ENCODE results near the gene DNAJC27. TPM values are rescaled to one million over a fixed set of nuclear protein-coding genes. Genes with fewer than 3 reads are reported as not detected.

Gene DNAJC27
- total RNA-seq, 3 donors from 2014 or later, result 3.3 to 3.8 (median 3.5) TPM

DNA sequence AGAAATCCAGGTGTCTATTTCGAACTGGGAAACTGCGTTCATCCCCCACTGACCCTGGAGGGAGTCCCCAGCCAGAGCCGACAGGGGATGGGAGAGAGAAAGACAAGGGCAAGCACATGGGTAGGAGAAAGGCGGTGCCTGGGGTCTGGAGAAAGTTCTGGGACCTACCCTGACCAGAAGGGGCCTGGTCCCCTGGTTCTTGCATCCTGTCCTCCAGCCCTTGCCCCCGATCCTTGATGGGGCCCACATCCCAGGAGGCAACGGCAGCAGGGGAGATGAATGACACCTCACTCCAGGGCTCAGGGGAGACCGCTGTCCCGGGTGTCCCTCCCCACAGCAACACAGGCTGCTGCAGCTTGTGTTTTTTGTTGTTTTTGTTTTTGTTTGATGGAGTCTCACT lies 56.6 kb downstream of the DNAJC27 start:
- no peak for ATAC-seq
- no peak overlapping the region for H3K4me3 Mint-ChIP-seq
- no peaks in the 10 kb centered on the region for H3K9me3 Mint-ChIP-seq
- no peak for DNase-seq
- H3K36me3 Mint-ChIP-seq (ENCODE audit: insufficient read depth), result peaks cover 12% of the 10 kb centered on the region
- H3K4me1 Mint-ChIP-seq (ENCODE audit: low read depth), result peaks cover 32% of the 10 kb centered on the region
- no peaks in the 10 kb centered on the region for H3K27me3 Mint-ChIP-seq (ENCODE audit: low read depth)

DNA sequence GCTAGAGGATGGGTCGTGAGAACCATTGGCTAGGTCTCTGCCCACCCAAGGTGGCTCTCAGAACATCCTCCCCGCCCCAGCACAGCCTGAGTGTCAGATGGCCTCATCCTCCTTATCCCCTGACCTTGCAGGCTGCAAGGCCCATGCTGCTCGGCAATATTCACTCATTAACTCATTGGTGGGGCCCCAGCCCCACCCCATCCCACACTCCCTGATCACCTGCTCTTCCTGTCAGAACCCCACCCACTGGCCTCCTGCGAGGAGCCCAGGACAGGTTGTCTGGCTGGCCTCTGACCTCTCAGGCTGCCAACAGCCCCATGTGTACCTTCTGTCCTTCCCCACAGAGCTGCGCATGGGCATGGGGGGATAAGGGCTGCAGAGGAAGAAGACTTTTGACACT lies 57.0 kb downstream of the DNAJC27 start:
- Mint-ChIP-seq H3K4me1 (ENCODE audit: low read depth) (peaks cover 32% of the 10 kb centered on the region), H3K36me3 (ENCODE audit: insufficient read depth) (peaks cover 17% of the 10 kb centered on the region), H3K9me3 (no peaks in the 10 kb centered on the region), H3K27me3 (ENCODE audit: low read depth) (no peaks in the 10 kb centered on the region), H3K4me3 (no peak overlapping the region)
- DNase-seq (no peak), ATAC-seq (no peak)

DNA sequence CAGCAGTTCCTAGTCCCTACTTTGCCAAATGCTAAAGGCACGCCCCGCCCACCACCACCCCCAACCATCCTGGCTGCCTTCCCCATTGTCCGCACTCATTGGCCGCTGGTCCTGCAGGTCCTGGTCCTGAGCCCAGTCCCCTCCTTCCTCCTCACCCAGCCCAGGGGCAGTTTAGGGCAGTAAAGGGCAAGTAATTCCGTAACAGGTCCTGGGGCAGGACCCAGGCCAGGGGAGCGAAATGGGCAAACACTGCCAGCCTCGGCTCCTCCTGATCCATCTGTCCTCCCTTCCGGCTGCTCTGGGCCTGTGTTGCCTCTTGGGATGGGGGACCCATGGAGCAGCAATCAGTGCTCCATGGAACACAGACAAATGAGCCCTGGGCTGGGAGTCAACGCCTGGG lies 57.8 kb downstream of the DNAJC27 start:
- ATAC-seq (no peak), DNase-seq (no peak)
- Mint-ChIP-seq H3K36me3 (ENCODE audit: insufficient read depth) (peaks cover 18% of the 10 kb centered on the region), H3K9me3 (no peaks in the 10 kb centered on the region), H3K27me3 (ENCODE audit: low read depth) (no peaks in the 10 kb centered on the region), H3K4me3 (no peak overlapping the region), H3K4me1 (ENCODE audit: low read depth) (peaks cover 30% of the 10 kb centered on the region)

DNA sequence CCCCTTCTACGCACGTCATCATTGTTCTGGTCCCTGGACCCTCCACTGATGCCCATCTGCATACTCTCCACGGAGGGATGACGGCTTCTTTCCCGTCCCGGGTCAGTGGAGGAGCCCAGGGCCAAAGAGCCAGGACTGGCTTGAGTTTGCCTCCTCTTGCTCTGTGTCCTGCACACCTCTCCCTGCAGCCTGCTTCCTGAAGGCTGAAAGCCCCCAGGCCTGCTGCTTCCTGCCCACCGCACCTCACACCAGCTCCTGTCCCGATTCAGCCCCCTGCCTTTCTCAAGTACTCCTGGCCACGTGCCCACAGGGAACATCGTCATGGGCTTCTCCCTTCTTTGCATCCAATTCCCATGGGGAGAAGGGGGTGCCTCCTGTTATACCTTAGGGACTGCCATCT lies 58.8 kb downstream of the DNAJC27 start:
- Mint-ChIP-seq H3K36me3 (ENCODE audit: insufficient read depth) (peaks cover 18% of the 10 kb centered on the region), H3K4me3 (no peak overlapping the region), H3K9me3 (no peaks in the 10 kb centered on the region), H3K27me3 (ENCODE audit: low read depth) (no peaks in the 10 kb centered on the region), H3K4me1 (ENCODE audit: low read depth) (peaks cover 21% of the 10 kb centered on the region)
- no peak for DNase-seq
- no peak for ATAC-seq

DNA sequence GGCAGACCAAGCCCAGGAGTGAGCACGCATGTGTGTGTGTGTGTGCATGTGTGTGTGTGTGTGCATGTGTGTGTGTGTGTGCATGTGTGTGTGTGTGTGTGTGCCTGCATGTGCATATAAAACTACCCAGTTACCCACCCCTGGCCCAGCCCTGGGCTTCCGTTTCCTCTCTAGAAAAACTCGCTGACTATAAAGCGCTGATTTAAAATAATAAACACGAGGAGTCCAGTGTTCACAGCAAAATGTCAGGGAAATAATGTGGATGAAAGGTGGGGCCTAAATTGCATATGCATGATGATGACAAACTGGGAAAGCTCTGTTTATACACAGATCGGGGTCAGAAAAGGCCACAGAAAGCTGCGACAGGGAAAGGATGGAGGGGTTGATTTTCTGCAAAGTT lies 59.2 kb downstream of the DNAJC27 start:
- DNase-seq, result no peak
- Mint-ChIP-seq H3K4me3 (no peak overlapping the region), H3K9me3 (no peaks in the 10 kb centered on the region), H3K27me3 (ENCODE audit: low read depth) (no peaks in the 10 kb centered on the region), H3K4me1 (ENCODE audit: low read depth) (peaks cover 16% of the 10 kb centered on the region), H3K36me3 (ENCODE audit: insufficient read depth) (peaks cover 18% of the 10 kb centered on the region)
- no peak for ATAC-seq

DNA sequence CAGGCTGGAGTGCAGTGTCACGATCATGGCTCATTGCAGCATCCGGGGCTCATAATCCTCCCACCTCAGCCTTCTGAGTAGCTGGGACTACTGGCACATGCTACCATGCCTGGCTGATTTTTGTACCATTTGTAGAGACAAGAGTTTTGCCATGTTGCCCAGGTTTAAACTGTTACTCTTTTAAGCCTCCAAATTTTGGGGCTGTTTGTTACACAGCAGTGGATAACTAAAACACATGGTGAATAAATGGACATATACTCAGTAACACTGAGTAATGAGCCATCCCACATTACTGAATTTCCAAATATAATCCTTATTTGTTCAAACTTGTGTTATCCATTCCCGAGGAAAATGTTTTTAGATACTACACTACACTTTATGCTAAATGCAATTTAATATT lies 61.5 kb downstream of the DNAJC27 start:
- Mint-ChIP-seq H3K9me3 (no peaks in the 10 kb centered on the region), H3K36me3 (ENCODE audit: insufficient read depth) (peaks cover 20% of the 10 kb centered on the region), H3K27me3 (ENCODE audit: low read depth) (no peaks in the 10 kb centered on the region), H3K4me3 (no peak overlapping the region), H3K4me1 (ENCODE audit: low read depth) (peaks cover 7% of the 10 kb centered on the region)
- ATAC-seq, result no peak
- DNase-seq, result no peak

DNA sequence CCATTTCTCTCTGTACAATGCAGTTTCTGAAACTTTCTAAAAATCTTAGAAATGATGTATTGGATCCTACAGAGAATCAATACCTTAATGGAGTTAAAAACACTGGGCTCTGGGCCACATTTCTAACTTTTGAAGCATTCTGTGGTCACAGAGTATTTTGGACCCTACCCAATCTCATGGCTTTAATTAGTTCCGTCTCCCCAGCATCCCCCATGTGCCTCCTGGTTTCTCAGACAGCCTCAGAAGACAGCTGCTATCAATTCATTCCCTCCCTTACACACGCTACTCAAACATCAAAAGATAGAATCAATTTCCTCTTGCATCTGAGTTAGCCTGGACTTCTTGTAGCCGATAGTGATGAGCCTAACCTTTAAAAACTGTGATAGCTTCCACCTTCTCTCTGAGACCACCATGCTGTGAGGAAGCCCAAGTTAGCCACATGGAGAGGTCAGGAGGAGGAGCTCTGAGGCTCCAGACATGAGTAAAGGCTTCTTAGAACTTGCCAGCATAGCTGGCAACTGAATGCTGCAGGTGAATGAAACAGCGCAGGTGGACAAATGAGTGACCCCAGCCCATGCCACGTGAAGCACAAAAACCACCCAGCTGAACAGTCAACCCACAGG lies 62.1 kb downstream of the DNAJC27 start:
- Mint-ChIP-seq H3K36me3 (ENCODE audit: insufficient read depth) (peaks cover 23% of the 10 kb centered on the region), H3K4me1 (ENCODE audit: low read depth) (peaks cover 4% of the 10 kb centered on the region), H3K9me3 (no peaks in the 10 kb centered on the region), H3K4me3 (no peak overlapping the region), H3K27me3 (ENCODE audit: low read depth) (no peaks in the 10 kb centered on the region)
- DNase-seq, result no peak
- ATAC-seq, result no peak

DNA sequence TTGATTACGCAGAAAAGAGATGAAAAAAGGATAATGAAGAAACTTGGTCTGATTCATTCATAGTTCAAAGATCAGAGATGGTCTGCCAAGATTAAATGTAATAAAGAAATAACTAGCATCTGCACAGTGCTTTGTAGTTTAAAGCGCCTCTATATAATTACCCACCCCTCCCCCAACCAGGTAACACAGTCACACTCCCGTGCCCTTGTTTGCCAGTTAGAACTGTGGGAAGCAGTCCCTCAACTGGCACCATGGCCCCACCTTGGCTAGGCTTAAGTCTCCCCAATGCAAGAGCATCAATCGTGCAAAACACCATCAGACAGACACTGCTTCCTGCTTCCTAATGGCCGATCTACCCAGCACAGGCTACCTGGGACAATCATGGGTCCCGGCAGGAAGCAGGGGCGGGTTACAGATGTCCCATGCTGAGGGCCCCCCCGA lies 63.3 kb downstream of the DNAJC27 start:
- H3K27me3 Mint-ChIP-seq (ENCODE audit: low read depth), result no peaks in the 10 kb centered on the region
- ATAC-seq, result no peak
- peaks cover 4% of the 10 kb centered on the region for H3K4me1 Mint-ChIP-seq (ENCODE audit: low read depth)
- no peak for DNase-seq
- no peak overlapping the region for H3K4me3 Mint-ChIP-seq
- no peaks in the 10 kb centered on the region for H3K9me3 Mint-ChIP-seq
- peaks cover 23% of the 10 kb centered on the region for H3K36me3 Mint-ChIP-seq (ENCODE audit: insufficient read depth)

DNA sequence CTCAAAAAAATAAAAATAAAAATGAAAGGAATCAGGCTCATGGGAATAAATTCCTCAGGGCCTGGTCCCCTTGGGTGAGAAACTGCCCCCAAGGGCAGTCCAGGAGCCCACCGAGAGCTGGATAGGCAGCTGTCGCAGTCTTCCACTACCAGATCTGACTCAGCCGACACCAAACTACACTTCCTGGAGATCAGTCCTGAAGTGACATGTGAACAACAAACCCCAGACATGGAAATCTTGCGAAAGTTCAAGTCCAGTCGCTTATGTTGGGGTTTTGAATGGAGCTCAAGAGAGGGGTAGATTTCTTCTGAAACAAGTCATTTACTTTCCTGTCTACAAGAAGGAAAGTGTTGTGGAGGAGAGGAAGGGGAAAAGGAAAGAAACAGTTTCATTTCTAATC lies 64.6 kb downstream of the DNAJC27 start:
- DNase-seq (no peak), ATAC-seq (no peak)
- H3K36me3 Mint-ChIP-seq (ENCODE audit: insufficient read depth), result peaks cover 24% of the 10 kb centered on the region
- H3K9me3 Mint-ChIP-seq, result no peaks in the 10 kb centered on the region
- no peaks in the 10 kb centered on the region for H3K27me3 Mint-ChIP-seq (ENCODE audit: low read depth)
- H3K4me1 Mint-ChIP-seq (ENCODE audit: low read depth), result peaks cover 4% of the 10 kb centered on the region
- no peak overlapping the region for H3K4me3 Mint-ChIP-seq

DNA sequence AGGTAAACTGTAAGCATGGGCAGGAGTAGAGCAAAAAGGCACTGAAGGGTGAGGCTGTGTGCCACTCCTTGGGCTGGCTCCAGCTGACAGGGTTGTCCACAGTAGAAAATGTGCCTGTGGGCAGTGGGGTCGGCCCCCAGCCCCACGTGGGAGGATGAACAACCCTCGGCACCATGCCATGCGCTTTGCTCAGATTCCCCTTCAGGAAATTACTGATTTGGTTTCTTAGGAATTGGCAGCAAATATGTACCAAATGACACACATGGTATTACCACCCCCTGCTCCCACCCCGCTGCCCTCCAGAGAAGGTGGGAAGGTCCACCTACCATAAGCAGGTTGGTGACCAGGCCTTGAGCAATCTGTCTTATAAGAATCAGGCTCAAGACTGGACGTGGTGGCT lies 65.3 kb downstream of the DNAJC27 start:
- Mint-ChIP-seq H3K4me1 (ENCODE audit: low read depth) (peaks cover 2% of the 10 kb centered on the region), H3K36me3 (ENCODE audit: insufficient read depth) (peaks cover 21% of the 10 kb centered on the region), H3K9me3 (no peaks in the 10 kb centered on the region), H3K4me3 (no peak overlapping the region), H3K27me3 (ENCODE audit: low read depth) (no peaks in the 10 kb centered on the region)
- ATAC-seq (no peak), DNase-seq (no peak)

DNA sequence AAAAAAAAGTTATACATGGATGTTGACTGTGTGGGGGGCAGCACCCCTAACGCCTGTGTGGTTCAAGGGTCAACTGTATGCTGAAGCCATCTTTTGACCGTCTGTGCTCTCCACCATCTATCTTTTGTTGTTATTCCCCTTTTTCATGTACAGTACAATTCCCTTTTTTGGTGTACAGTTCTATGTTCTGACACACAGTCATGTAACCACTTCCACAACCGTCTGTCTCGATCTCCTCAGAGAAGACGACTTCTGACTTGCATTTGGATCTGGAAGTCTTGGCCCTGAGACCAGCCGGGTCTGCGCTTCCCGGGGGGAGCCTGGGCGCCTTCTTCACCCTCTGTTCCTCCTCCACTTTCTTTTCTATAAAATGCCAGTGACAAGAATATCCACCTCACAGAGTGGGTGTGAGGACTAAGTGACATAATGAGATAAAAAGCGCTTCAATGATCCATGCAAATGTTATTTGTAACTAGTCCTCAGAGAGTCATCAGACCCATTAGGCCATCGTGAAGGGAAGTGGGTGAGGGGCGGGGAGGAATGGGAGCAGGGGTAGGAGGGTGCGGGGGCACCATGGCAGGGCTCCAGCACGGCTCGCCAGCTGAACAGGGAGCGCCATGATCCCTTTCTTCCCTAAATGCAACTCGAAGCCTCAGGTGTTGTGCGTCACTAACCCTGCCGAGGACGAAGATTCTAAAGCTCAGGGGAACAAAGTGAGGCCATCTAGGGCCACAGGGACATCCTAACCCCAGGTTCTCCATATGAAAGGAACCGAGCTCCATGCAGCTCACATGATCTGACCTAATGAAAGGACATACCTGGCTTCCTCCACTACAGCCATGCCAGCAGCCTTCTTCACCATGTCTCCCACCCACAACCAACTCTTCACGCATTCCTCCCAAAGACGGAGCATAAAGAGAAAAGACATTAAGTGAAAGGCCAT lies 68.3 kb downstream of the DNAJC27 start:
- ATAC-seq, result no peak
- H3K4me3 Mint-ChIP-seq, result no peak overlapping the region

DNA sequence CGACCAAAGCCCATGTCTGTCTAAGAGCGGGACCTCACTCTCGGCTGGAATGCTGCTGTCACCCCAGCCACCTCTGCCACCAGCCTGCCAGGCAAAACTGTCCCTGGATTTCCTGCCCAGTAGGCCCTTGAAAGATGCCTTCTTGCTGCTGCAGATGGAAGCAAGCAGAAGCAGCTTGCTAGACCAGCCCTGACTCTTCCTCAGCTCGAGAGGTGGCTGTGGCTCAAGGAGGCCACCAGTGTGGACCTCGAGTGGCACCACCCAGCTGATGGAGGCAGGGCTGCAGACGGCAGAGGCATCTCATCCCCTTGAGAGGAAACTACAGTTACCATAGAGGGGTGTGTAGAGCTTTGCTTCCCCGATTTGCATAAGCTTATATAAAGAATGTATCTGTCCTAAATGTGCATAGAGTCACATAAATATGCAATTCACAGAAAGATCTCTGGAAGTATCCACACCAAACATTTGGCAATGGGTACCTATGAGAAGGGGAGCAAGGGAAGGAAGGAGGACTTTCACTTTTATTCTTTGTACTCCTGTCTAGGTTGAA lies 72.3 kb downstream of the DNAJC27 start:
- no peaks in the 10 kb centered on the region for H3K27me3 Mint-ChIP-seq (ENCODE audit: low read depth)
- H3K4me3 Mint-ChIP-seq, result no peak overlapping the region
- H3K36me3 Mint-ChIP-seq (ENCODE audit: insufficient read depth), result peaks cover 36% of the 10 kb centered on the region
- ATAC-seq (no peak), DNase-seq (no peak)
- peaks cover 21% of the 10 kb centered on the region for H3K9me3 Mint-ChIP-seq
- H3K4me1 Mint-ChIP-seq (ENCODE audit: low read depth), result no peaks in the 10 kb centered on the region

More for the DNA sequence above, 68.3 kb downstream of the DNAJC27 start:
- no peak for DNase-seq
- Mint-ChIP-seq H3K27me3 (ENCODE audit: low read depth) (no peaks in the 10 kb centered on the region), H3K36me3 (ENCODE audit: insufficient read depth) (peaks cover 20% of the 10 kb centered on the region), H3K4me1 (ENCODE audit: low read depth) (no peaks in the 10 kb centered on the region), H3K9me3 (no peaks in the 10 kb centered on the region)

DNA sequence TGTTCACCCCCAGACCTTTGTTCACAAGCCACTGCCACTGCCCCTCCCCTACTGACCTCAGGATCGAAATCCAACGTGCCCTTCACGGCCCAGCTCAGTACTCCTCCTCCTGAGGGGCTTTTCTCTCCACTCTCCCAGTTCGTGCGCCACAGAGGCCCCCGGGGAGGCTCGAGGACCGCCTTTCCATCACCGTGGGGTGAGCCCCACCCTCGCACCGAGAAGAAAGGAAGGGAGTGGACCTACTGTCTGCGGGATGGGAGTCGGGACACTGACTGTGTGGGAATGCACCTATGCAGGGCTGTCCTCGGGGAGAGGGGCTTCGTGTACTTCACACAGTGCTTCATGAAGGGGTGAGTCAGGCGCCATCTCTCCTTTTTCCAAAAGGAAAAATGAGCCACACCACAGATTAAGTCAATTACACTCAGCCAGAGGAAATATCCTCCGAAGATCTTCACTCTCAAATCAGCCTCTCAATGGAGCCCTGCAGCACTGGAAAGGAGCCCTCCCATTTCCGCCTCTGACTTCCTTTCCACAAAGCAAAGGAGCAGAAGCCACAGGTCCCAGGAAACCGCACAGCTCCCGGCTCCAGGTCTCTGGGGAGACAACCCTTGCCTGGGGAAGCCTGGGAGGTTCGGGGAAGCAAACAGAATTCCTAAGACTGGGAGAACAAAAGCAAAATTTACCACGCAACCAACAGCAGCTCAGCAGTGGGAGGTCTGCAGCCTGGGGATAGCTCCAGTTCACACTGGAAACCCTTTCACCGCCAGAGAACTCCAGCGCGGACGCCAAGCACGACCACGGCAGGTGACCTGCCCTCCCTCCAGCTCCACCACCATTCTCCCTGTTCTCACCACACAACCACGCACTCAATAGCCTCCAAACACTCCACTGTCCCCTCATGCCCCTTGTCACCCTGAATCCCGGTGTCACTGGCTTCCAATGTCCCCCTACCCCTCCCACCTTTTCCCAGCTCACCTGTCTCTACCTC lies 73.3 kb downstream of the DNAJC27 start:
- Mint-ChIP-seq H3K36me3 (ENCODE audit: insufficient read depth) (peaks cover 38% of the 10 kb centered on the region), H3K4me3 (no peak overlapping the region), H3K9me3 (peaks cover 26% of the 10 kb centered on the region), H3K4me1 (ENCODE audit: low read depth) (no peaks in the 10 kb centered on the region), H3K27me3 (ENCODE audit: low read depth) (no peaks in the 10 kb centered on the region)
- no peak for DNase-seq
- ATAC-seq, result no peak

DNA sequence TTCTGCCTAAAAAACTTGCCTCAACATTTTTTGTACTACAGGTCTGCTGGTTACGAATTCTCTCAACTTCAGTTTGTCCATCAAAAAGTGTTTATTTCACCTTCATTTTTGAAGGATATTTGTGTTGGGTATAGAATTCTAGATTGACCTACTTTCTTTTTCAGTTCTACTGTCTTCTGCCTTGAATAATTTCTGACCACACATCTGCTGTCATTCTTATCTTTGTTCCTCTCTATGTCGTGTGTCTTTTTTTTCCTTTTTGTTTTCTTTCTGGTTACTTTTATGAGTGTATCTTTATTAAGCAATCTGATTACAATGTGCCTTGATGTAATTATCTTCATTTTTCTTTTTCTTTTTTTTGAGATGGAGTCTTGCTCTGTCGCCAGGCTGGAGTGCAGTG lies 77.0 kb downstream of the DNAJC27 start:
- H3K4me1 Mint-ChIP-seq (ENCODE audit: low read depth), result no peaks in the 10 kb centered on the region
- no peaks in the 10 kb centered on the region for H3K27me3 Mint-ChIP-seq (ENCODE audit: low read depth)
- ATAC-seq, result no peak
- peaks cover 27% of the 10 kb centered on the region for H3K36me3 Mint-ChIP-seq (ENCODE audit: insufficient read depth)
- no peak for DNase-seq
- peaks cover 30% of the 10 kb centered on the region for H3K9me3 Mint-ChIP-seq
- no peak overlapping the region for H3K4me3 Mint-ChIP-seq

All from activated T-cell treated with anti-CD3 and anti-CD28 coated beads, Interleukin-2, amount 50 U/mL, for 4 hours (primary cell).